Fibroblast of skin of left quadriceps (primary cell): ENCODE measurements around the gene PRKG1.
"Not testable (repeated sequence)": the region's sequence is repeated elsewhere in the genome, so short reads cannot be mapped to it uniquely, and the experiment has no call there.

ENCODE experiments used
- DNase-seq, 2 experiments: peaks; one replicate each; pipeline ENCODE4 v3.0.0-alpha.2; 2013; ENCODE audit warnings: low read depth in 2 of 2

PRKG1 gene

DNA sequence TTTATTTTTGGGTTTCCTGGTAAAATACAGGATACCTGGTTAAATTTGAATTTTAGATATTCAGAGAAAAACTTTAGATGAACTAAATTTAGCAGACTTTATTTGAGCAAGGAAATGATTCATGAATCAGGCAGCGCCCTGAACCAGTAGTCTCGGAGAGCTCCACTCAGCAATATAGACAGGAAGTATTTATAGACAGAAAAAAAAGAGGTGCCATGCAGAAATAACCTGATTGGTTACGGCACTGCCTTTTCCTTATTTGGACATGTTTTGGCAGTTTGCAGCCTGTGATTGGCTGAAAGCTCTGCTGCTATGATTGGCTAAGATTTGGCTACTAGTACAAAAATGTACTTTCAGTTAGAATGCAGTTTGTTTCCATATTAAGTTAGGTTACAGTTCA is 1041.5 kb downstream of the PRKG1 start:
- DNase-seq, result no peak

DNA sequence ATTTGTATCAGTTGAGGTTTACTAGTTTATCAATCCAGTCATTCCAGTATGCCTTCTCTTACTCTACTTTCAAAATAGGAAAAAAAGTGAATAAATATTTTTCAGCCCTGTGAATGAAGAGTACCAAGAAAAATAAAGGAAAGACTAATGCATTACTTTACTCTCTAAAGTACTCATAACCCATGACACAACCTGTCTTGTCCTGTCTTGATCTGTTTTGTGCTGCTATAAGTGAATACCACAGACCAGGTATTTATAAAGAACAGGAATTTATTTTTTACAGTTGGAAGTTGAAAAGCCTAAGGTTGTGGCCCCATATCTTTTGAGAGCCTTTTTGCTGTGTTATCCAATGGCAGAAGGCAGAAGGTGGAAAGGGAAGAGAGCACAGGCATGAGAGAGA is 1045.2 kb downstream of the PRKG1 start:
- DNase-seq, result no peak

DNA sequence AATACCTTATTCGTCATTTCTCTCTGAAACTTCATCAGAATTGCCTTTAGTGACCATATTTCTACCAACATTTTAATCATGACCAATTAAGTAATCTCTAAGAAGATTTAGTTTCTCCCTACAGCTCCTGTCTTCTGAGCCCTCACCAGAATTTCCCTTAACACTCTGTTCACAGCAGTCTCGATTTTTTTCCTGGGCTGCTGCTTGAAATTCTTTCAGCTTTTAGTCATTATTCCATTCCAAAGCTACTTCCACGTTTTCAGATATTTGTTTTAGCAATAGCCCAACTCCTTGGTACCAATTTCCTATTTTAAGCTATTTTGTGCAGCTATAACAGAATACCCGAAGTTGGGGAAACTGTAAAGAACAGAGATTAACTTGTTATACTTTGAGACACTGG is 1047.4 kb downstream of the PRKG1 start:
- DNase-seq, result no peak

DNA sequence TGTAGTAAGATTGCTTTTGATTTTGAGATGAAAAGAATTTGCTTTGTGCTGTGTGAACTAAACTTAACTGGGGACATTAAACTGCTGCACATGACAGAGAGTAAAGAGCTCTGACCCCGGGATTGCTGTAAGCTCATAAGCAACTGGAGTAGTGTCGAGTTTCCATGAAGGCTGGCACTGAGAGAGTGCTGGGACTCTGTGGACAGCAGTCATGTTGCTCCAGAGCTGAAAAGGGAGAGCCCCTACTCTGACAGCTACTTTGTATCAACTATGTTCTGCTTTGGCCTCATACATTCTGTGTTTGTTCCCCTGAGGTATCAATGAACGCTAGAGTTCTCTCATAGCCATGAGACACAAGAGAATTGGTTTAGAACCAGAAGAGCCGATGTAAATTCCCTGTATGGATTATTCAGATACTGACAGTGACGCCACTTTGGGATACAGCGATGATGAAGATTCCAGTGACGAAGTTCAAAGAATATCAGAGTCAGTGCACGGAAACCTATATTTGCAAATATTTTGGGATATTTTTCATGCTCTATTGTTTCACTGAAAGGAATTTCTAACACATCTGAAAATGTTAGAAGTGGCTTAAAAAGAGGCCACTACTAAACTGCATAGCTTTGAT is 1053.9 kb downstream of the PRKG1 start:
- no peak for DNase-seq

DNA sequence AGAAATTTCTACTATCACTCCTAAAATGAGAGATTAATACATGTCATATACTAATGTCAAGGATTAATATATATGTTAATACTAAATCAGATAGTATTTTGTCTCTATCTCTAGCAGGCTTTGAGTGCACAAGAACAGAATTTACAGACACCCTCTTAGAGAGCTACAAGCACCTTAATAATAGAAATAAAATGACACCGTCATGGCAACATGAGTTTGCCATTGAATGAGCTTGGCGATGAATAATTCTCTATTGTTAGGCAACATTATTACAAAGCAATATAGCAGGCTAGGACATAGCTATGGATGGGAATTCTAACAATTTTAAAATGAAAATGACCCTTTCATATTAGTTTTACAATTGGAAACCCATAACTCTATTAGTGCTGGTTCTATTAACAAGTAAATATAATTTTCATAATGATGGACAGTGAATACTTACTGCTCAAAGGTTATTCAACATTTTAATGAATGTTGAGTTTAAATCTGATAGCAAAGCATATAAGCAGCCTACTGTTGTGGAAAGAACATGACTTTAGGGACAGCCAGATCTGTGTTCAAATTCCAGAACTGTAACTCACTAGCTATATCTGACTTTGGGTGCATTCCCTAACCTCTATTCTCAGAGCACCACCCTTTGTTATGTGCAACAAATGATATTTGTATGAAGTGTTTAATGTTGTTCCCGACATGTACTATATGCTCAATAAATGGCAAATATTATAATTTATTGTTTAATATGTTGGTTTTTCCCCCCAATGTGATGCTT is 1055.3 kb downstream of the PRKG1 start:
- no peak for DNase-seq

DNA sequence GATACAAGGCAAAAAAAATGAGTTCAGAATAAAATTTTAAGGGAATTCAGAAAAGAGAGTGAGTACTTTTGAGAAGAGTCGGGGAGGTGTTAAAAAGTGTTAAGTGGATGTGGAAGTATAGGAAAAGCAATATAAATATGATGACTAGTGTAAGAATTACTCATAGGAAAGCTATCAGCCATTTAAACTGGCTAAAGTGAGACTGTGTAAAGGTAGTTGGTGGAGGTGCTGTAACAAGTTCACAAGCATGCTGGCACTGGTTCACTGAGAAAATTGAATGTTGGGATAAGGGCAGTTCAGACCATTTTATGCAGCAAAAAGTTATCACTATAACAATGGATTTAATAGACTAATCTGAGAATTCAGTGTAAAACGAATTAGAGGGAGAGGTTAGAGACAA is 1060.8 kb downstream of the PRKG1 start:
- DNase-seq, result no peak

DNA sequence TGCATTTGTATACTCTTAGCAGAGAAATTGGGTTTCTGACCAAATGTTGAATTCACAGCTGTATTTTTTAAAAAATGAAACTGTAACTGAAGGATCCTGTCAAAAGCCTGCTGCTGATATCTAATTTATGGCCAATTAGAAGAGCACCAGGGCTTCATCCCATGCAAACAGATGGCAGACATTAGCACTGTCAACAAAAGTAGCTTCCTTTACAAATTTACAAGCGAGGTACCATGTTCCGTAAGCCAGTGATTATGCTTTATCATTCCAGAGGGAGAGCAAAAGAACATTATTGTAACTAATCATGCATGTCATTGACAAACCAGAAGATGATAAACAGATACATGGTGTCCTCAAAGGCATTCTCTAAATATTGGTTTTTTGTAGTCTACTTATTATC is 1062.6 kb downstream of the PRKG1 start:
- no peak for DNase-seq

DNA sequence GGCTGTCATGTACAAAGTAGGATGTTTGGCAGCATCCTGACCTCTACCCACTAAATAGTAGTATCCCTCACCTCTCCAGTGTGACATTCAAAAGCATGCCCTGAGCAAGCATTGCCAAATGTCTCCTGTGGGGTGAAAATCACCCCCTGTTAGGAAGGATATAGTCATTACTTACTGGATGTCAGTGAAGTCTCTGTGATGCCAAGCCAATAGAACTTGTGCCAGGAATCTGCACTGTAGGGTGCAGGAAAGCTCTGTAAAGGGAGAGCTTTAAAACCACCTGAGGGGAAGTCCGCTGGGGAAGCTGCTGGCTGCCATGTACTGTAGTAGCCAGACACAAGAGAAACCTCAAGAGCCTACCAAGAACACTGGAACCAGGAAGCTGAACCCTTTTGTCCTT is 1069.1 kb downstream of the PRKG1 start:
- no peak for DNase-seq

DNA sequence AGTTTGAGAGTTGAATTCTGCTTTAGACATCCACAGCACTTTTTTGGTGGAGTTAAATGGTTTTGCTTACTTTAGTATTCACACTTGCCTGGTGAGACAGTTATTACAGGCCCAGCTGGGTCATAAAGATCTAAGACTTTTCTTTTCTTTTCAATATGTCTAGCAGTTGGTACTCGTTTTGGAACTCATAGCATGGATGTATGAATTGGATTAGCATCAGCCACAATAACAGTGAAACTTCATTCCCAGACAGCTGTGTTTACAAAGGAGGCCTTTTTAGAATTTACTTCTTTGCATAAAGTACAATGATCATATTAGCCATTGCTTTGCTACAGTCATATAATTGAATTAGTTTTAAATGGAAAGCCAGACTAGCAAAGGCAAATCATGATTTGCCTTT is 1071.3 kb downstream of the PRKG1 start:
- DNase-seq, result no peak

DNA sequence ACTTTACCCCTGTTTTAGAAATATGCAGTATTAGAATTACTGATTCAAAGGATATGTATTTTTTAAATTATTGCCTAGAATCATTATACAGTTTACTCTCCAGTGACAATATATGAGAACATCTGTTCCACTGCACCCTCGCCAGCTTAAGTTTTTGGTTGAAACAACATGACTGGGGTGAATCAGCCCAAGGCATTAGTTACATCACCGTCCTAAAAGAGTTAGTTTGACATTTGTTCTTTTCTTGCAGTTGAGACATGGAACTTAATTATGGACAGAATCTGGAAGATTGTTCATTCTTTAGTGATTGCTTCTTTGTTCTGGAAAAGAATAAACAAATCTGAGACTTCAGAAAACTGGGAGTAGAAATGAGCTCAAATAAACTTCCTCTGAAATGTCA is 1072.5 kb downstream of the PRKG1 start:
- DNase-seq, result peak; percentile 4 to 7

DNA sequence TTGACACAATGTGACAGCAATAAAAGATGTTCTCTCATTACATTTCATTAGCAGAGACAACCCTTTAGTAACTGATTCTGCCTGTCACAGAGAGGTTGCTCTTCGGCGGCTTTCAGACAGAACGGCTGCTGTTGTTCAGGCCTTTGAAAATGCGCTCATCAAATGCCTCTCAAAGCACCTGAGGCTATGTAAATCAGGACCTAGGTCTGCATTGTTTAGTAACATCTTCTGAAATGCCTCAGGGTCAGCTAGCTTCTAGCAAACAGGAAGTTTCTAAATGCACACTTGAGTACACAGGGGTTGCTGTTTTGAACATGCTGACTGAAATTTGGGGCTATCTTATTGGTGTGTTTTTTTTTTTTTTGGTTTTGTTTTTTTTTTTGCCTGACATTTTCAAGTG is 1096.5 kb downstream of the PRKG1 start:
- no peak for DNase-seq

DNA sequence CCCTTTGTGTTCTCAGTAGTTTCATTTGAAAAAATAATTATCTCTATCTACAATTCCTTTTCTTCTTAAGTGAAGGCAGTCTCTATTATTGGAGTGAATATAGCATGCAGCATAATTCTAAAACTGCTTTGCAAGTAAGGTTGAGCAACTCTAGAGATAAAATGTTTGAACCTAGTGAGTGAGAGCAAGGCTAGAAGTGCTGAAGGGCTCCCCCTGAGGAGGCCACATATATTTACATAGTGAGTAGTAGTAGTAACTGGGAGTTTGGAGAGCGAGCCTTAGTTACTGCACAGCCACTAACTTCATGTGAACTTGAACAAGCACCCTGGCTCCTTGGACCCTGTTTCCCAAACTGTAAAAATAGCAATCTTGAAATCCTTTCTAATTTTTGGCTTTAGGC is 1098.3 kb downstream of the PRKG1 start:
- DNase-seq, result no peak

DNA sequence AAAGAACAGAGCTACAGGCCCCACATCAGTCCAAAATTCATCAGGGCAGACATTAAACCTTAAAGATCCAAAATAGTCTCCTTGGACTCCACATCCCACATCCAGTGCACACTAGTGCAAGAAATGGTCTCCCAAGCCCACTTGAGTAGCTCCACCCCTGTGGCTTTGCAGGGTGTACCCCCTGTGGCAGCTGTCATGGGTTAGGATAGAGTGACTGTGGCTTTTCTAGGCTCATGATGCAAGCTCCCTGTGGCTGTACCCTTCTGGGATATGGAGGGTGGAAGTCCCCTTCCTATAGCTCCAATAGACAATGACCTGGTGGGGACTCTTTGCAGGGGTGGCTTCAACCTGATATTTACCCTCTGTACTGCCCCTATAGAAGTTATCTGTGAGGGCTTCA is 1111.0 kb downstream of the PRKG1 start:
- no peak for DNase-seq

DNA sequence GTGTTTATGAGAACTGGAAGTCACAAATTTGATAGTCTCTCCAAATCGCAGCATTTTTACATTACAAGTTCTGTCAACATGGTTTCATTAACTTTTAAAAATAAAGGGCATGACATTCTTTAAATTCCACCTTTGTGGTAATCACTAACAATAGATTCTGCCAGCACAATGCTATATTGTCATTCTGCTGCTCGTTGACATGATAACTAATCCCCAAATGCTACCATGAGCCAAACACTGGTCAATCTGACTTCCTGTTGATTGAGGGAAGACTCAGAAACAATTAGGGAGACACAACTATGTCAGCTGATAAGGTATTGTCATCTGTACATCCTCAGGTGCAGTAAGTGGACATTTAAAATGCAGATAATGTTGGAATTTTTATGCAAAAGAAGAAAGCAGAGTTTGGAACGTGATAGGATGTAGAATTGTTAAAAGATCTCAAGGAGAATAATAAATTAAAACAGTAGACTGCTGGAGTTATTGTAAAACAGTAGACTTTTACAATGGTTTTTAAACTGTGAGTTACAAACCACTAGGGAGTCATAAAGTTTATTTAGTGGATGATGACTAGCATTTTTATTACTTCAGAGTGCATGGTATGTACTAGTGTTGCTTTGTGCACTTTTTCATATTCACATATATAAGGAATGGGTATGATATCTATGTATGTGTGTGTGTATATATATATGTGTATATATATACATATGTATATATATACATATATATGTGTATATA is 1113.4 kb downstream of the PRKG1 start:
- DNase-seq, result peak; percentile 25 to 34

DNA sequence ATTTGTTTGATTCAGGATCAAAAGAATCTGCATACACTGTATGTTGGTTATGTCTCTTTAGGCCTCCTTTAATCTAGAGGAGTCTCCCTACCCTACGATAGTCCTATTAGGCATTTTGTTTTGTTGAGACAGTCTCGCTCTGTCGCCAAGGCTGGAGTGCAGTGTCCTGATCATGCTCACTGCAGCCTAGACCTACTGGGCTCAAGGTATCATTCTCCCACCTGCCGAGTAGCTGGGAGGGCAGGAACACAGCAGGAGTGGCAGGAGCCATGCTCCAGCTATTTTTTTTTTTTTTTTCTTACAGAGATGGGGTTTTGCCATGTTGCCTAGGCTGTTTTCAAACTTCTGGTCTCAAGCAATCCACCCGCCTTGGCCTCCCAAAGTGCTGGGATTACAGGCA is 1116.8 kb downstream of the PRKG1 start:
- DNase-seq, result no peak

DNA sequence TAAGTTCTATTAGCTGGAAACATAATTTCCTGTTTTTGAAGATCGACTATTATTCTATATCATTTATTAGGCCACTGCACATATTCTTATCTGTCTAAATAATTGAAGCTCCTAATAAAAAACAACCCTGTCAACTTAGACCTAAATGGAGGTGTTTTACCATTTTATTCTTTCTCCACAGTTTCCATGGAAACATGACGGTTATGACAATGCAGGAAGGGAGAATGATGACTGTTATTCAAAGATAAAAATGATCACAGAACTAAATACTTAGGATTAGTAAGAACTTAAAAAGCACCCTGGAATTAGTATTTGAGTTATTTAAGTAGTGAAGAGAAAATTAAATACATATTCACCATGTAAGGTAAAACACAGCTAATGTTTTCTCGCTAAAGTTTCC is 1119.9 kb downstream of the PRKG1 start:
- DNase-seq, result no peak

DNA sequence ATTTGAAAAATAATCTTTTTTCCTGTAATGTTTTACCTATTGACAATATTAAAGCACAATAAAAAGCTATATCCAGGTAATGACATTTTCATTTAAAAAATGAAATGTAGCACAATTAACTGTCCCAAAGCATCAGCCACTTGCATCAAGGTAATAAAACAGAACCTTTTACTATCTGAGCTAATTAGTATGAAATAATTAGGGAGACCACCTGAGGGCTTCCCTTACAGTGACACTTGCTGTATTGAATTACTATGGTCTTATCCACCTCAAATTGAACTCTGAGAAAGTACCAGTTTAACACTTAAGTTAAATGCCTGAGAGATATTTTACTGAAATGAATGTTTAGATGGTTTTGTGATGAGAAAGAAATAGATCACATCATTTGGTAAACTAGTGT is 1120.4 kb downstream of the PRKG1 start:
- no peak for DNase-seq

DNA sequence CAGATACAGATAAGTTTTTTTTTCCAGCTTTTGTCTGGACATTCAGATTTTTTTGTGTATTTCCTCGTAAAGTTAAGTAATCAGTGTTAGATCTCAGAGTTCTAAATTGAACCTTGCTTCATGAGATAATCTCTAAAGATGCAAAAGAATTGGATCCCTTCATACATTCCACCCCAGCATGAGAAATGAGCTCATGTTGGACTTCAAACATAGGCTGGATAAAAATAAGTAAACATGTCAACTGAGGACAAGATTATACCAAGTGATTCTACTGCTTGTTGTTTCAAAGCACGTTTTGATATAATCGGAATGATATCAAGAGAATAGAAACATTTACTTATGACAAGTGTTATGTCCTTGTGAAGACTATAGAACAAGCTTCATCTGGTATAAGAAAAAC is 1122.8 kb downstream of the PRKG1 start:
- DNase-seq, result no peak

DNA sequence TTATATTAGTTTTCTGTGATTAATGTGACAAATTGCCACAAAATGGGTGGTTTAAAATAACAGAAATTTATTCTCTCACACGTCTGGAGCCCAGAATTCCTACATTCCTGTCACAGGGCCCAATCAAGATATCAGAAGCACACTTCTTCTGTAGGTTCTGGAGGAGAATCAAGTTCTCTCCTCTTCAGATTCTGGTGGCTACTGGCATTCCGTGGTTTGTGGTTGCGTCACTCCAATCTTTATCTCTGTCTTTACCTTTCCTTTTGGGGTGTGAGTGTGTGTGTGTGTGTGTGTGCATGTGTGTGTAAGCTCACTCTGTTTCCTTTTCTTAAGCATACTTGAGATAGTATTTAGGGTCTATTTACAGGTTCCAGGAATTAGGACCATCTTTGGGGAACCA is 1124.3 kb downstream of the PRKG1 start:
- DNase-seq, result no peak

DNA sequence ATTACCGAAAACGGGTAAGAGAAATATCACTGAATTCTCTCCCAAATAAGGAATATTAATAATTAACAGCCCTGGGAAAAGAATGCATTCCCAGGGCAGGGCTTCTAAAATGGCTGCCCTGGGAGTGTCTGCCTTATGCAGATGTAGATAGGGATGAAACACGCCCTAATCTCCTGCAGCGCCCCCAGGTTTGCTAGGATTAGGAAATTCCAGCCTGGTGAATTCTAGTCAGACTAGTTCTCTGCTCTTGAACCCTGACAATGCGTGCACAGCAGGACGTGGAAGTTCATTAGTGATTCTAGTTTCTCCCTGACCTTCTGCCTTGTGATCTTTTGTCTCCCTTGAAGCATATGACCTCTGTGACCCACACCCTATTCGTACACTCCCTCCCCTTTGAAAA is 1130.6 kb downstream of the PRKG1 start:
- not testable (repeated sequence) for DNase-seq

DNA sequence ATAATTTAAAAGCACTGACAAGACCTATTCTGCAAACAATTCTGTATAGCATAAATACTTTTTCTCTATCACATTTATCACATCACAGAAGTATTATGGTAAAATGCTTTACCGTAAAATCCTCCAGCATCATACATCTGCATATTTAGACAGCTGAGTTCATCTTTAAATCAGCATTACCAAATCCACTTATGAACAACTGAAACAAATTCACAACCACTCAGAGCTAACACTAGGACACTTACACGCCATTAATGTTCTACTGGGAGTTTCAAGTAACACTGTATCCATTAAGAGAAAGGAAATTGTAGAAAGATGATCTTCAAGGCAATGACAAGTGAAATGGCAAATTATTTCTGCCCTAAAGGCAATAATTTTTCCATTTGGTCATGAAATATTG is 1134.1 kb downstream of the PRKG1 start:
- DNase-seq, result no peak

DNA sequence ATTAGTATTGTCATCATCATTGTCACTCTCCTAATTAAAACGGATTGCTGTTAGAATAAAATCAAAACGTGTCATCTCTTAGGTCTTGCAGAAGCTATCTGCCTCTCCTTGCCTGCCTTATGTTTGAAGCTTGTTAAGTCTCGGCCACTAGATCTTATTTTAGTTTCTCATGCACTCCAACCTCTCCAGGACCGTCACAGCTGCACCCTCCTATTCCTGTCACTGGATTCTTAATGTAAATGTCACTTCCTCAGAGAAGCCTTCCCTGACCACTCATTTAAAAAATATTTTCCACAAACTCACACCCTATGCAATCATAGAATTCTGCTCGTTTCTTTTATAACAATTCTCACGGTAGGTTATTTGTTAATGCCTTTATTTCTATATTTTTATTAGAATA is 1135.9 kb downstream of the PRKG1 start:
- DNase-seq, result no peak

DNA sequence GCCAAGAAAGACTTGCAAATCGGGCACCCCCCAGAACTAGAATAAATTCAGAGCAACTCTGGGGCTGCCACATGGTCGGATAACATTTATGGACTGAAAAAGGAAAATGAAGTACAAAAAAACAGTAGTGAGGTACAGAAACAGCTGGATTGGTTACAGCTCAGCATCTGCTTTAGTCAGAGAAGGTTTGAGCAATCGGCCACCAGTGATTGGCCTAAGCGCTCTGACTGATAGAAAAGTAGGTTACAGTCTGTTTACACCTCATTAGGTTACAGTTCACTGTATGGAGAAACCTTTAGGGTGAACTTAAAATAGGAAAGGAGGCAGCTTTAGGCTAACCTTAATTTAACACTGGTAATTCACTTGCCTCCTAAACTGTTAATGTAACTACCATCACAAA is 1137.8 kb downstream of the PRKG1 start:
- no peak for DNase-seq
